Thyroid gland (tissue), 4 donors: ENCODE results near the gene PREX1.

Source experiments
- CTCF ChIP-seq, 6 experiments: fragments of 200-600 bp in 3 of 6; fragments of 450-650 bp in 3 of 6; sonication (generic) in 3 of 6; IDR thresholded peaks; one replicate each; pipeline ENCODE4 v1.5.1; 2016 to 2019; ENCODE audit warnings: antibody characterized with exemption in 6 of 6, mild to moderate bottlenecking in 2 of 6, inconsistent platforms in 1 of 6, moderate library complexity in 1 of 6
- POLR2A ChIP-seq, 2 donors: fragments of 450-650 bp; IDR thresholded peaks; one replicate each; pipeline ENCODE4 v1.6.1; 2017; ENCODE audit warnings: antibody characterized with exemption in 2 of 2, mild to moderate bottlenecking in 2 of 2, moderate library complexity in 1 of 2

GRCh38 chr20:48618631-48619030, 209.2 kb downstream of the PREX1 start:
- no peak for TF ChIP-seq CTCF (IDR thresholded peaks at IDR 0.05)
- TF ChIP-seq POLR2A (IDR thresholded peaks at IDR 0.05) = no peak
